Trophoblast cell (in vitro differentiated cells and primary cell): ENCODE measurements around the gene PIBF1.

Experiments used
- DNase-seq, 2 donors: peaks; one replicate each; pipeline ENCODE4 v3.0.0-alpha.2; 2016
- H2AFZ ChIP-seq: 2 replicates; pipeline ENCODE4 v1.6.1; 2013; ENCODE audit warnings: low read length, moderate library complexity, mild to moderate bottlenecking; ENCODE audit not compliant: insufficient read depth, poor library complexity
- H2AK5ac ChIP-seq: 2 replicates; pipeline ENCODE4 v1.6.1; 2013; ENCODE audit warnings: mild to moderate bottlenecking, low read length
- H2BK120ac ChIP-seq: 2 replicates; pipeline ENCODE4 v1.6.1; 2013; ENCODE audit warnings: low read length, mild to moderate bottlenecking, moderate library complexity; ENCODE audit not compliant: insufficient read depth, poor library complexity
- H2BK12ac ChIP-seq: 2 replicates; pipeline ENCODE4 v1.6.1; 2013; ENCODE audit warnings: mild to moderate bottlenecking, low read length, moderate library complexity
- H2BK5ac ChIP-seq: 2 replicates; pipeline ENCODE4 v1.6.1; 2013; ENCODE audit warnings: low read length, low read depth, moderate library complexity, mild to moderate bottlenecking; ENCODE audit not compliant: poor library complexity
- H3K14ac ChIP-seq: 2 replicates; pipeline ENCODE4 v1.6.1; 2013; ENCODE audit warnings: mild to moderate bottlenecking, low read length
- H3K18ac ChIP-seq: 2 replicates; pipeline ENCODE4 v1.6.1; 2013; ENCODE audit warnings: mild to moderate bottlenecking, low read length
- H3K23ac ChIP-seq: 2 replicates; pipeline ENCODE4 v1.6.1; 2013; ENCODE audit warnings: low read length
- H3K27ac ChIP-seq: 2 replicates; pipeline ENCODE4 v1.5.1; 2013; ENCODE audit warnings: low read depth, mild to moderate bottlenecking, inconsistent platforms, low read length, moderate library complexity
- H3K27me3 ChIP-seq: 2 replicates; pipeline ENCODE4 v1.6.1; 2013; ENCODE audit warnings: inconsistent platforms, mild to moderate bottlenecking, low read length, moderate library complexity; ENCODE audit not compliant: insufficient read depth
- H3K36me3 ChIP-seq, 2 experiments: 1 replicate in 1 of 2; 2 replicates in 1 of 2; pipeline ENCODE4 v1.6.1; 2013; ENCODE audit warnings: low read length in 2 of 2, mild to moderate bottlenecking in 2 of 2, moderate library complexity in 1 of 2; ENCODE audit not compliant: insufficient read depth in 2 of 2, control insufficient read depth in 1 of 2
- H3K4ac ChIP-seq: 2 replicates; pipeline ENCODE4 v1.6.1; 2013; ENCODE audit warnings: low read depth, mild to moderate bottlenecking, low read length, moderate library complexity
- H3K4me1 ChIP-seq, 2 experiments: 1 replicate in 1 of 2; 2 replicates in 1 of 2; pipeline ENCODE4 v1.6.1; 2013; ENCODE audit warnings: low read length in 2 of 2, mild to moderate bottlenecking in 2 of 2, moderate library complexity in 1 of 2; ENCODE audit not compliant: insufficient read depth in 2 of 2, control insufficient read depth in 1 of 2
- H3K4me2 ChIP-seq: 2 replicates; pipeline ENCODE4 v1.6.1; 2013; ENCODE audit warnings: inconsistent platforms, mild to moderate bottlenecking, low read length, moderate library complexity
- H3K4me3 ChIP-seq: 2 replicates; pipeline ENCODE4 v1.5.1; 2013; ENCODE audit warnings: mild to moderate bottlenecking, low read depth, low read length, inconsistent platforms
- H3K79me1 ChIP-seq: one replicate; pipeline ENCODE4 v1.6.1; 2013; ENCODE audit warnings: low read length
- H3K79me2 ChIP-seq: 2 replicates; pipeline ENCODE4 v1.6.1; 2013; ENCODE audit warnings: low read length, mild to moderate bottlenecking; ENCODE audit not compliant: control insufficient read depth, insufficient read depth, poor library complexity
- H3K9ac ChIP-seq: 2 replicates; pipeline ENCODE4 v1.6.1; 2013; ENCODE audit warnings: mild to moderate bottlenecking, low read length
- H3K9me3 ChIP-seq: 2 replicates; pipeline ENCODE4 v1.6.1; 2013; ENCODE audit warnings: low read depth, mild to moderate bottlenecking, control low read depth, inconsistent platforms, low read length; ENCODE audit not compliant: insufficient read depth
- H4K12ac ChIP-seq: 2 replicates; pipeline ENCODE4 v1.6.1; 2013; ENCODE audit warnings: low read depth, mild to moderate bottlenecking, low read length, moderate library complexity
- H4K8ac ChIP-seq: 2 replicates; pipeline ENCODE4 v1.6.1; 2013; ENCODE audit warnings: low read depth, mild to moderate bottlenecking, low read length, moderate library complexity
- H4K91ac ChIP-seq: one replicate; pipeline ENCODE4 v1.6.1; 2013; ENCODE audit warnings: low read depth, mild to moderate bottlenecking, low read length, moderate library complexity
- WGBS: extraction: QIAGEN DNeasy Blood & Tissue Kit; methylation state at CpG from one replicate; pipeline ENCODE4 v1.1.7; 2013; ENCODE audit warnings: missing lambda C conversion rate; ENCODE audit not compliant: insufficient read length, insufficient coverage; ENCODE audit errors: extremely low coverage; 5-methylcytosine and 5-hydroxymethylcytosine counted together

The PIBF1 gene

DNA sequence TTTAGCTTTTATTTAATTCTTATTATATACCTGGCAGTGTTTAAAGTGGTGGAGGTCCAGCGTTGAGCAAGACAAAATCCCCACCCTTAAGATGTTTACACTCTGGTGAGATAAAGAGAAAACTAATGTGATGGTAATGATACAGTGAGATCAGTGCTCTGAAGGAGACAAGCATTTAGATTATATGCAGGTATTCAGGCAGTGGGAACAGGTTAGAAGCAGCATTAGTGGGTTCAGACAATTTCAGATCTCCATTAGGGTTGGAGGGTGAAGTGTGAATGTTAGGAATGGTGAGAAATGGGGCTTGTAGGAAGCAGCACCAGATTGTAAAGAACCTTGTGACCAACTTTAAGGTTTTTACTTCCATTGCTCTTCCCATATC, 39.0 kb downstream of the PIBF1 start:
- no peak overlapping the region for H4K91ac ChIP-seq
- H3K79me2 ChIP-seq: no peaks in the 10 kb centered on the region
- no peaks in the 10 kb centered on the region for H3K27me3 ChIP-seq
- H2AK5ac ChIP-seq: no peak overlapping the region
- no peak overlapping the region for H3K18ac ChIP-seq
- no peaks in the 10 kb centered on the region for H3K9me3 ChIP-seq
- DNase-seq: no peak
- no peak overlapping the region for H3K4me3 ChIP-seq
- no peak overlapping the region for H4K12ac ChIP-seq
- H3K4me1 ChIP-seq: no peaks in the 10 kb centered on the region
- H3K4me2 ChIP-seq: no peak overlapping the region
- no peak overlapping the region for H3K9ac ChIP-seq
- no peak overlapping the region for H2BK5ac ChIP-seq
- H3K23ac ChIP-seq: no peak overlapping the region
- H3K27ac ChIP-seq: no peak overlapping the region
- no CpG with 5 or more reads among the region's 1 CpG for WGBS
- no peak overlapping the region for H3K14ac ChIP-seq
- no peak overlapping the region for H2AFZ ChIP-seq
- H2BK12ac ChIP-seq: no peak overlapping the region
- no peak overlapping the region for H2BK120ac ChIP-seq
- peaks cover 2% of the 10 kb centered on the region in 2 experiments for H3K36me3 ChIP-seq
- no peaks in the 10 kb centered on the region for H3K79me1 ChIP-seq
- no peak overlapping the region for H4K8ac ChIP-seq
- H3K4ac ChIP-seq: no peak overlapping the region

DNA sequence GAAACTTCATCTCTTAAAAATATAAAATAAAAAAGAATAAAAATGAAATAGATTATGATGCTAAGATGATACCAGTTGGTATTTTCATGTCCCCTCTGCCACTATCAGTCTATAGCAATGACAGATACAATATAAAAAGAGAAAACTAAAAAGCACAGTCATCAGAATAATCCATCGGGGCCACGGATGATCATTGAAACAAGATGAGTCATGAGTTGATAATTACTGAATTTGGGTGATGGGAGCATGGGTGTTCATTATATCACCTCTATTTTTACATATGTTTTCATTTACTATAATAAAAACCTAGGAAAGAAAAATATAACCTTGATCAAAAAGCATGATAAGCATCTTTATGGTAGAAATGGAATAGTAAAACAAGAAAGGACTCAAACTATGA, 41.1 kb downstream of the PIBF1 start:
- no peak overlapping the region for H3K4ac ChIP-seq
- no peak overlapping the region for H4K8ac ChIP-seq
- peaks cover 2 to 3% of the 10 kb centered on the region in 2 experiments for H3K36me3 ChIP-seq
- no peak overlapping the region for H3K18ac ChIP-seq
- no peak overlapping the region for H4K12ac ChIP-seq
- H3K79me1 ChIP-seq: no peaks in the 10 kb centered on the region
- no peak overlapping the region for H2BK5ac ChIP-seq
- no peaks in the 10 kb centered on the region for H3K79me2 ChIP-seq
- WGBS: no CpG with 5 or more reads among the region's 2 CpGs
- H3K4me3 ChIP-seq: no peak overlapping the region
- no peak overlapping the region for H2BK12ac ChIP-seq
- H3K27ac ChIP-seq: no peak overlapping the region
- H3K4me2 ChIP-seq: no peak overlapping the region
- DNase-seq: no peak
- no peak overlapping the region for H2BK120ac ChIP-seq
- no peaks in the 10 kb centered on the region for H3K9me3 ChIP-seq
- H3K14ac ChIP-seq: no peak overlapping the region
- no peak overlapping the region for H2AFZ ChIP-seq
- H4K91ac ChIP-seq: no peak overlapping the region
- no peak overlapping the region for H3K23ac ChIP-seq
- no peak overlapping the region for H3K9ac ChIP-seq
- H3K27me3 ChIP-seq: no peaks in the 10 kb centered on the region
- H3K4me1 ChIP-seq: no peaks in the 10 kb centered on the region
- H2AK5ac ChIP-seq: no peak overlapping the region

DNA sequence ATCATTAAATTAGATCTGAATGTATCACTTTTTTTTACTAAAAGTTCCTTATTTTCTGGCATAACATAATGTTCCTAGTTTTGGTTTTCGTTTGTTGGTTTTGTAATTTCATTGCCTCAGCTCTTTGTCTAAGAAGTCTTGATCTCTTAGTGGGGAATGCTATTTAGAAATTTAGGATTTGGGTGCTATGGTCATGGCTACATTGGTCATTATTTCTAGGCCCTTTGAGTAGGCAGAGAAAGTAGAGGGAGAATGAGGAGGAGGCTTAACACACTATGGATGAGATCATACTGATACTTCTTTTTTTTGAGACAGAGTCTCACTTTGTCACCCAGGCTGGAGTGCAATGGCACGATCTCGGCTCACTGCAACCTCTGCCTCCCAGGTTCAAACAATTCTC, 41.8 kb downstream of the PIBF1 start:
- H3K23ac ChIP-seq: no peak overlapping the region
- no peak overlapping the region for H2BK12ac ChIP-seq
- no peak for DNase-seq
- no peak overlapping the region for H2BK5ac ChIP-seq
- H3K27ac ChIP-seq: no peak overlapping the region
- no peak overlapping the region for H3K4me2 ChIP-seq
- H2AFZ ChIP-seq: no peak overlapping the region
- H3K4me3 ChIP-seq: no peak overlapping the region
- no peak overlapping the region for H4K12ac ChIP-seq
- no peaks in the 10 kb centered on the region for H3K27me3 ChIP-seq
- WGBS: no CpG with 5 or more reads among the region's 3 CpGs
- H4K8ac ChIP-seq: no peak overlapping the region
- H4K91ac ChIP-seq: no peak overlapping the region
- H3K14ac ChIP-seq: no peak overlapping the region
- no peak overlapping the region for H3K9ac ChIP-seq
- peaks cover 2 to 3% of the 10 kb centered on the region in 2 experiments for H3K36me3 ChIP-seq
- no peak overlapping the region for H2BK120ac ChIP-seq
- H3K18ac ChIP-seq: no peak overlapping the region
- H3K9me3 ChIP-seq: no peaks in the 10 kb centered on the region
- H3K4me1 ChIP-seq: no peaks in the 10 kb centered on the region
- H2AK5ac ChIP-seq: no peak overlapping the region
- no peaks in the 10 kb centered on the region for H3K79me1 ChIP-seq
- H3K79me2 ChIP-seq: no peaks in the 10 kb centered on the region
- no peak overlapping the region for H3K4ac ChIP-seq

DNA sequence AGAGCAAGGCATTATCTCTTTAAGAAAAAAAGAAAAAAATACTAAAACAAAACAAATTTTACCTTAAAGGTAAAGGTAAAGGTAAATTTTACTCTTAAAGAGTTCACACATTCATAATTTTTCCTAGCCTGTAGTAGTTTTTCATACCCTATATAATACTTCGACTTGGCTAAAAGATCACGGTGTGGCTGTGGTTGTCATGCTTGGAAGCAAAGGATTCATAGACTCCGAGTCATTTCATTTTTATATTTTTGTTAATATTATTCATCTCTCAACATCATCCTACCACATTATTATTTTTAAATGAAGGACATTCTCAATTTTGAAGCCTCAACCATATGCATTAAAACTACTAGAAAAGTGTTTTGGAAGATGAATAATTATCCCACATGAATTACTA, 52.7 kb downstream of the PIBF1 start:
- Histone ChIP-seq H2BK12ac (no peak overlapping the region), H4K91ac (no peak overlapping the region), H3K23ac (no peak overlapping the region), H2BK5ac (no peak overlapping the region), H4K12ac (no peak overlapping the region), H3K9ac (no peak overlapping the region), H3K79me2 (no peaks in the 10 kb centered on the region), H3K79me1 (no peaks in the 10 kb centered on the region), H3K4me3 (no peak overlapping the region), H2BK120ac (no peak overlapping the region), H2AK5ac (no peak overlapping the region), H3K27me3 (no peaks in the 10 kb centered on the region), H3K36me3 (peaks cover 0 to 2% of the 10 kb centered on the region in 2 experiments), H3K4ac (no peak overlapping the region), H3K27ac (no peak overlapping the region), H3K4me2 (no peak overlapping the region), H3K4me1 (no peaks in the 10 kb centered on the region), H3K14ac (no peak overlapping the region), H3K9me3 (no peaks in the 10 kb centered on the region), H2AFZ (no peak overlapping the region), H4K8ac (no peak overlapping the region), H3K18ac (no peak overlapping the region)
- DNase-seq: no peak
- no CpG with 5 or more reads among the region's 3 CpGs for WGBS
